ENCODE measurements around the gene PTPRM.
"Not testable (repeated sequence)": the region's sequence is repeated elsewhere in the genome, so short reads cannot be mapped to it uniquely, and the experiment has no call there.

Gene PTPRM

GRCh38 chr18:7926526-7926925, 359.4 kb downstream of the PTPRM start:
- no peak for DNase-seq (ENCODE audit: extremely low read depth in 1 of 2, low read depth in 1 of 2)

DNA sequence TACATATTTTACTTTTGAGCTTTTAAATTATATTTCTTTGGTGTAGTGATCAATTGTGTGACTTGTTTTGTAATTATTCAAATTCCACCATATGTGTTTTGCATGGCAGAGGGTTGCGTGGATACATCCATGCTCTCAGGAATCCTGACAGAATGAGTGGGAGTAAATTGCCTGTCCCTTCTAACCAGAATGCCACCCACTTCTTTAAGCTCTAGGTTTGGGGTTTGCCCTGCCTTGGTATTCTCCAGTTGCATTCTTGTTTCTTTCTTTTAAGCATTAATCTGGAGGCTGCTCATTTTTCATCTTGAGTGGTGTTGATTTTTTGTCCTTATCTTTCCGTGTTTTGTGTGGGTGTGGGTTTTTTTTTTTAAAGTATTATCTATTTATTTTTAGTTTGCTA, 360.0 kb downstream of the PTPRM start:
- no peak for DNase-seq (ENCODE audit: extremely low read depth in 1 of 2, low read depth in 1 of 2)

DNA sequence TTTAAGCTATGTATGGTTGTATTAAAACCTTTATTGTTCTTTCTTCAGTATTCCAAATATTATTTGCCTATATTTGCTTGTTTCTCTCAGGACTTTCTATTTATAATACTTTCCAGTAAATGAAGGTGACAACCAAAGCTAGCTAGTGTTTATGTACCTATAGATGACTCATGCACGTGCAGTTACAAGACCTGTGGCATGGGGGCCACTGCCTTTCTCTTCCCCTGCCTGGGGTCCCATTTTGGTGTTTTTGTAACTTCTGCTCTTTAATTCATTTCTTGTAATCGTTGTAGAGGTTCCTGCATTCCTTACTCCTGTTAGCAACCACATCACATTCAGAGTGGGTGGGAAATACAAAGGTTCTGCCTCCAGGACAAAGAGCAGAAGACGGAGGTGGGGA, 364.6 kb downstream of the PTPRM start:
- DNase-seq (ENCODE audit: extremely low read depth in 1 of 2, low read depth in 1 of 2), result no peak

DNA sequence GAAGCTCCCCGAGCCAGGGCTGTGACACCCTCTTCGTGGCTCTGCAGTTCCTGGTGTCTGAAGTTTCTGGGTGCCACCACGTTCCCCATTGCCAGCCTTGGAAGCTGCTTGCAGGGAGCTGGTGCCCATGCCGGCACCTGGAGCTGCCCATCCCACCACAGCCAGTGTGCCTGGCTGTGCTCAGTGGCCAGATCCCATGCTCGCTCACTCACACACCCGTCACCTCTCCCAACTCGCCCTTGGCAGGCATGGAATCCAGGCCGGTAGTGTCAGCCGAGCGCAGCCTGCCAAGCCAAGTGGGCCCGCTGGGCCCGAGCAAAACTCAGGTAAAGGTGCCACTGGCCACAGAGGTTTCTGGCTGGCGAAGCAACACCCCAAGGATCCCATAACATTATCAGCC, 370.2 kb downstream of the PTPRM start:
- no peak for DNase-seq (ENCODE audit: extremely low read depth in 1 of 2, low read depth in 1 of 2)

- no peak for DNase-seq (ENCODE audit: extremely low read depth in 1 of 2, low read depth in 1 of 2)
Observed at GRCh38 chr18:7939521-7939920, 372.4 kb downstream of the PTPRM start.

DNA sequence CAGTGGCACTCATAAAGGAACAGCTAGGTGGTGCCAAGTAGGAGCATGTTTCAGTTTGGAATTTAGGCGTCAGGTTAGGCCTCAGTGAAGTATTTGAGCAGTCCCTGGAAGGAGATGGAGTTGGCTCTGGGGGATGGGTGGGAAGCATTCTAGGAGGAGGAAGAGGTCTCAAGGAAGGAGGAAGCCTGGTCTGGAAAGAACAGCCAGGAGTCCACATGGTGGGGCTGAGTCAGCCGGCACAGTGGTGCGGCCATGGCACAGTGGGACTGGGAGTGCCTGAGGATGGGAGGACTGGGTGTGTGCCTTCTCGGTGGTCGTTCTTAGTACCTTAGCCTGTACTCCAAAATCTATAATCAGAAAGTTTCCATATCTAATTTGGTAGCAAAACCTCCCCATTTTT, 373.3 kb downstream of the PTPRM start:
- DNase-seq (ENCODE audit: extremely low read depth in 1 of 2, low read depth in 1 of 2), result no peak

DNA sequence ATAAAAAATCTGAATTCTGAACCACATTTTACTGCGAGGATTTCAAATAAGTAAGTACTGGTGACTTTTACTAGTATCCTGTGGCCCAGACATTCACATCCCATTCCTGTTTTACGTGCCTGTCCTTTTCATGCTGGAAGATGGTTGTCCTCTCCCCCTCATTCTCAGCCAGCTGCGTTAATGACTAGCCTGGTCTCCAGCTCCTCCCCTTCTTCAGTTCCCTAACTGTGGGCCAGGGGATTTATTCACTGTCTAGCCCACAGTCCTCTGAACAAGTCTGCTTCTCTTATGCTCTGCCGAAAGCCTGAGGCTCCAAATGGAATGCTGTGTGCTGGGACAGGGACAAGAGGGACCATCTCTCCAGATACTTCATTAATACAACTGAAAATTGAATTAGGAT, 373.9 kb downstream of the PTPRM start:
- no peak for DNase-seq (ENCODE audit: extremely low read depth in 1 of 2, low read depth in 1 of 2)

GRCh38 chr18:7941533-7941932, 374.4 kb downstream of the PTPRM start:
- DNase-seq (ENCODE audit: extremely low read depth in 1 of 2, low read depth in 1 of 2), result no peak

DNA sequence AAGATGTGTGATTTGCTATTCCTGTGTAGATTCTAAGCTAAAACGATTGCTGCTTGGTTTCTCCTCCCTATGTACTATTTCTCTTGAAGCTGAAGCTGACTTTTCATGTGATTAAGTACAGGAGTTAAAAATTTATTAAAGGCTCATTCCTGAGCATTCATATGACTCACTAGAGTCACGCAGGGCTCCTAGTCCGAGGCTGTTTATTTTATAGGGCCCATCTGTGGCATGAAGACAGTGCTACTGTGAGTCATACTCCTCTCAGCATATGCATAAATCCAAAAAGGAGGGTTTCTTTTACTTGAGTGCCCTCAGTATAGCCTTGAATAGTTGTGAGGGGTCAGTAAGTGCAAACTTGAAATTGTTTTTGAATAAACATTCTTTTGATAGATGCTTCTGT, 378.8 kb downstream of the PTPRM start:
- DNase-seq (ENCODE audit: extremely low read depth in 1 of 2, low read depth in 1 of 2), result no peak

GRCh38 chr18:7946734-7947377, 379.7 kb downstream of the PTPRM start:
- no peak for DNase-seq (ENCODE audit: extremely low read depth in 1 of 2, low read depth in 1 of 2)

GRCh38 chr18:7950380-7951136, 383.4 kb downstream of the PTPRM start:
- no peak for DNase-seq (ENCODE audit: extremely low read depth in 1 of 2, low read depth in 1 of 2)

DNA sequence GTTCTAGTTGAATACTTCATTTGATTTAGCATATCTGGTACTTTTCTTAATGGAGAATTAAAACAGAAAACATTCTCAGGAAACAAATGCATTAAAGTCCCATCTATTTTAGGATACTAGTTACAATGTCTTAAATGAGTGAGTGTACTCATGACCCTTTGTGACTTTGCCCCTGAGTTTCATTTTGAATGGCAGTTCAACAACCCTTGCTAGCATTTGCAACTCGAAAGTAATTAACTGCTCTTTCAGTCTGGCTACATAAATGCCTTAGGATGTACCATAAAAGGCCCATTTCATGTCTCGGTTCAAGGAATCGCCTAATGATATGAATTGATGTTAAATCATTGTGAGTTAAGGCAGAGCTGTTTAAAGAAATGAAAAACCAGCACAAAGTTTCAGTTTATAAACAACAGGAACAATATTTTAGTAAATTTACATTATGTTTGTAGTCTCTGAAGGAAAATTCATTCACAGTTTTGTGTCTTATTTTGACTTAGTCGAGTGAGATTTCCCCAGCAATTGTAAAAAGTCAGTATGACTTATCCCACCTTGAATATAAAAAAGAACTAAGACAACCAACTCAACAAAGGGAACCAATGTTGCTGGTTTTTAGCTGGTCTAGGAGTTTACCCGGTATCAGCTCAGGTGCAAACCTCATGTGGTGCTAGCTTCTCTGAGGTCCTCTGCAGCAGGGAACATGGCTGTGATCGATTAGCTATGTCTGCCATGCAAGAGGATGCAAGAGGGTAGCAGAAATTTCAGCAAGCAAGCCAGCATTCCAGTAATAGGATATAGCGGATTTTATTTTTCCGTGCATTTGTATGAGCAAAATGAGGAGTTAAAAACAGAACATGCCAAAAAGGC, 386.2 kb downstream of the PTPRM start:
- DNase-seq (ENCODE audit: extremely low read depth in 1 of 2, low read depth in 1 of 2), result no peak

DNA sequence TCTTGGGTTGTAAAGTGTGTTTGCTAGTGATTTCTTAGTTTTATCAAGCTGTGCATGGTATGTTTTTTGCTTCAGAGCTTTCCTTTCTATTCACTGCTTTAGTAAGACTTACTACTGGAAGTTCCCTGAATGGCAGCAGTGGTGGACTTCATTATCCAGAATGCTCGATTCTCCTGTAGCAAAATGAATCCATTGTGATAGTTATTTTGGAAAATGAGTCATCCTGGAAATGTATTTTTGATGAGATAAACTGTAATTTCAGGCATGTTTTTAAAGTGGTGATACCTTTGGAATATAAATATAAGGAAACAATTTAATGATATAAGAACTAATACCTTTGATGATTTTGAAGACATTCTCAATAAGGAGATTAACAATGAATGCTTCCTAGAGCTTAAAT, 387.1 kb downstream of the PTPRM start:
- no peak for DNase-seq (ENCODE audit: extremely low read depth in 1 of 2, low read depth in 1 of 2)

- no peak for DNase-seq (ENCODE audit: extremely low read depth in 1 of 2, low read depth in 1 of 2)
Observed at GRCh38 chr18:7955175-7955574, 388.1 kb downstream of the PTPRM start.

- no peak for DNase-seq (ENCODE audit: extremely low read depth in 1 of 2, low read depth in 1 of 2)
Observed at GRCh38 chr18:7957297-7957696, 390.2 kb downstream of the PTPRM start.

GRCh38 chr18:7958081-7958896, 391.2 kb downstream of the PTPRM start:
- no peak for DNase-seq (ENCODE audit: extremely low read depth in 1 of 2, low read depth in 1 of 2)

- DNase-seq (ENCODE audit: extremely low read depth in 1 of 2, low read depth in 1 of 2), result no peak
Observed at GRCh38 chr18:7958897-7959146, 391.7 kb downstream of the PTPRM start.

DNA sequence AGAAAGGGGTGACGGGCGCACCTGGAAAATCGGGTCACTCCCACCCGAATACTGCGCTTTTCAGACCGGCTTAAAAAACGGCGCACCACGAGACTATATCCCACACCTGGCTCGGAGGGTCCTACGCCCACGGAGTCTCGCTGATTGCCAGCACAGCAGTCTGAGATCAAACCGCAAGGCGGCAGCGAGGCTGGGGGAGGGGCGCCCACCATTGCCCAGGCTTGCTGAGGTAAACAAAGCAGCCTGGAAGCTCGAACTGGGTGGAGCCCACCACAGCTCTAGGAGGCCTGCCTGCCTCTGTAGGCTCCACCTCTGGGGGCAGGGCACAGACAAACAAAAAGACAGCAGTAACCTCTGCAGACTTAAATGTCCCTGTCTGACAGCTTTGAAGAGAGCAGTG, 399.6 kb downstream of the PTPRM start:
- not testable (repeated sequence) for DNase-seq (ENCODE audit: extremely low read depth in 1 of 2, low read depth in 1 of 2)

DNA sequence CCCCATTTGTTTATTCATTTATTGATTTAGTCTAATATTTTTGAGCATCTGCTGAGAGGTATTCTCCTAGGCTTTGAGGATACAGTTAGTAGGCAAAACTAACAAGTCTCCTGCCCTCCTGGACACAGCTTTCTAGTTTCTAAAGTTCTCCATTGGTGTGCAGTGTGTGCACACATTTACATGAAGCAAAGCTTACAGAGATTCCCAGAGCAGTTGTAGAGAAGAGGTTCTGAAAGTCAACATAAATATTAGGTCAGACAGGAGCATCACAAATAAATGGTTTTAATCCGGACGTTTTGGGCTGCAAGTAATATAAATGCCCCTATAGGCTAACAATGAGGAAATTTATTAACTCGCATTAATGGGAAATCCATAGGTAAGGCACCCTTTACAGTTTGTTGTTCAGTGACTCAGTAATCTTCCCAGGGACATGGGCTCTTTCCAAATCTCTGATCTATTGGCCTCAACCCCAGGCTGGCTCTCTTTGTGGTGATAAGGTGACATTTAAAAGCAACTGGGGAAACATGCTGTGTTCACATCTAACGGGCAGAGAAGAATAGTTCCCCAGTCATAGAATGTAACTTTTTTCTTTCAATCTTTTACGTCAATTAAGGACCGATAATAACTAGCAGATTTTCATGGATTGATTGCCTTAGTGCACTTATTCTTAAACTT, 407.2 kb downstream of the PTPRM start:
- no peak for DNase-seq (ENCODE audit: extremely low read depth in 1 of 2, low read depth in 1 of 2)

- no peak for DNase-seq (ENCODE audit: extremely low read depth in 1 of 2, low read depth in 1 of 2)
Observed at GRCh38 chr18:7977897-7978296, 410.8 kb downstream of the PTPRM start.

GRCh38 chr18:7978834-7979233, 411.7 kb downstream of the PTPRM start:
- DNase-seq (ENCODE audit: extremely low read depth in 1 of 2, low read depth in 1 of 2), result no peak
